GM21825 (cell line): ENCODE results near the gene SPATA9.
"Not testable (repeated sequence)": the region's sequence is repeated elsewhere in the genome, so short reads cannot be mapped to it uniquely, and the experiment has no call there.

Source experiments
- ATAC-seq: cut with Tn5 transposase; IDR thresholded peaks from one replicate; pipeline ENCODE4 v1.9.1; 2021; ENCODE audit warnings: mild to moderate bottlenecking, moderate library complexity; ENCODE audit not compliant: unreplicated experiment

Gene SPATA9

GRCh38 chr5:95646569-95647431 is 36.0 kb downstream of the SPATA9 start, which contains the start of gene RFESD:
RFESD (plus strand) TSS chr5:95646777; CDS start chr5:95652272, 5,495 bp downstream.
- peak; percentile 96 for ATAC-seq

DNA sequence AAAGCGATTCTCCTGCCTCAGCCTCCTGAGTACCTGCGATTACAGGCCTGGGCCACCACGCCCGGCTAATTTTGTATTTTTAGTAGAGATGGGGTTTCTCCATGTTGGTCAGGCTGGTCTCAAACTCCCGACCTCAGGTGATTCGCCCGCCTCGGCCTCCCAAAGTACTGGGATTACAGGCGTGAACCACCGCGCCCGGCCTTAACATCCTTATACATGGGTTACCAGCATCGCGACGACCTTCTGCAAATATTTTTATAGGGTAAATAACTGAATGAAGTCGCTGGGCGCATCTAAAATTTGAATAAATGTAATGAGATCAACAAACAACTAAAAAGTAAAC is 36.6 kb downstream of the SPATA9 start:
- not testable (repeated sequence) for ATAC-seq

- ATAC-seq, result peak; percentile 27
These were observed 38.3 kb downstream of the SPATA9 start for GRCh38 chr5:95644351-95645042.

DNA sequence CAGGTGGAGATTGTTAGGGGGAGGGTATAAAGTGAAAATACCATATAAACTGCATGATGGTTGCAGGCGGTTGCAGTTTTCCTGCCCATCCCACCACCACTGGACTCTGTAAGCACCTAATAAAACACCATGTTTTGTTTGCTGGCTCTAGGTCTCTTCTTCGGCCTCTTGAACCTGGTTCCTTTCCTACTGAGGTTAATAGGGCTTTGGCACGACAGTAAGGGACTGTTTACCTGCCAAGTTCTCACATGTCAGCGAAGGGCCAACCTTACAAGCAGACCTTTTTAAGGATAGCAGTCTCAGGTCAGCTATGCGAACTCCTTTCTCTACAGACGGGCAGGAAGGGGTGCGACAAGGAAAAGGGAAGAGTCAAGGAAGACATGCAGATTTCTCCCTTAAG is 39.6 kb downstream of the SPATA9 start:
- ATAC-seq, result no peak

GRCh38 chr5:95641741-95642220 is 41.0 kb downstream of the SPATA9 start:
- no peak for ATAC-seq

GRCh38 chr5:95638632-95639031 is 44.2 kb downstream of the SPATA9 start:
- ATAC-seq, result no peak

- no peak for ATAC-seq
These were observed 48.7 kb downstream of the SPATA9 start for GRCh38 chr5:95634081-95634480.

- no peak for ATAC-seq
These were observed 49.1 kb downstream of the SPATA9 start for GRCh38 chr5:95633671-95634070.

GRCh38 chr5:95632942-95633341 is 49.8 kb downstream of the SPATA9 start:
- ATAC-seq, result not testable (repeated sequence)

- ATAC-seq, result peak; percentile 98
These were observed 50.7 kb downstream of the SPATA9 start for GRCh38 chr5:95631991-95632675.

DNA sequence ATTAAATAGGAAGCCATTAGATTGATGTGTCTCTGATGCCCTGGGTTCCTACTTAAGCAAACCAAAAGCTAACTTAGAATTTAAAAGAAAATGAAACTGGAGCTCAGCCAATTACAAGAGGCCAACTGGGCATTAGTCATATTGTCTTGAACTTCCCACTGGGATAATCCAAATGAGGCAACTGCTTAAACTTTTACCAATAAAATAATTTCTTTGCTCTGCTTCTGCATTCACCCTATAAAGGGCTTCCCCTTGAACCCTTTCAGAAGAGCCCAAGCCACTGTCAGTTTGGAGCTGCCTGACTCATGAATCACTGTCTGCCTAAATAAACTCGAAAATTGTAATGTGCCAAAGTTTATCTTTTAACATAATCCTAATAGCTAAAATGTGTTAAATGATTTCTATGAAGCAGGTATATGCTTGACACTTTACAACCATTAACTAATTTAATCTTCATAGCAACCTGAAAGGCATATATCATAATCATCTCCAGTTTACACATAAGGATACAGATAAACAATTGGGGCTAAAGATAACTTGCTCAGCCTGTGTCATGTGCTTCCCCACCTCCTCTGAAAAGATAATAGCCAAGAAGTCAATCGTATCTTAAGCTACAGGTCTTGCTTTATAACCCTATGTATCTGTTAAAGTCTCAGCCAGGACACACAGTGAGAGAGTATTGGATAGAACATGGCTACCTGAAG is 51.4 kb downstream of the SPATA9 start:
- no peak for ATAC-seq

- ATAC-seq, result no peak
These were observed 52.3 kb downstream of the SPATA9 start for GRCh38 chr5:95630394-95630917.

DNA sequence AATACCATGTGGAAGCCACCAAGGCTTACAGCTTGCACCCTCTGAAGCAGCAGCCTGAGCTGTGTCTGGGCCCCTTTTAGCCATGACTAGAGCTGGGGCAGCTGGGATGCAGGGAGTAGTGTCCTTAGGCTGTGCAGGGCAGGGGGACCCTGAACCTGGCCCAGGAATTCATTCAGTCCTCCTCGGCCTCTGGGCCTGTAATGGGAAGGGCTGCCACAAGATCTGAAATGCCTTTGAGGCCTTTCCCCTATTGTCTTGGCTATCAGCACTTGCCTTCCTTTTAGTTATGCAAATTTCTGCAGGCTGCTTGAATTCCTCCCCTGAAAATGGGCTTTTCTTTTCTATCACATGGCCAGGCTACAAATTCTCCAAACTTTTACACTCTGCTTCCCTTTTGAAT is 53.9 kb downstream of the SPATA9 start:
- ATAC-seq, result no peak

- ATAC-seq, result no peak
These were observed 54.6 kb downstream of the SPATA9 start for GRCh38 chr5:95627971-95628810.

GRCh38 chr5:95626701-95627100 is 56.1 kb downstream of the SPATA9 start:
- ATAC-seq, result no peak

DNA sequence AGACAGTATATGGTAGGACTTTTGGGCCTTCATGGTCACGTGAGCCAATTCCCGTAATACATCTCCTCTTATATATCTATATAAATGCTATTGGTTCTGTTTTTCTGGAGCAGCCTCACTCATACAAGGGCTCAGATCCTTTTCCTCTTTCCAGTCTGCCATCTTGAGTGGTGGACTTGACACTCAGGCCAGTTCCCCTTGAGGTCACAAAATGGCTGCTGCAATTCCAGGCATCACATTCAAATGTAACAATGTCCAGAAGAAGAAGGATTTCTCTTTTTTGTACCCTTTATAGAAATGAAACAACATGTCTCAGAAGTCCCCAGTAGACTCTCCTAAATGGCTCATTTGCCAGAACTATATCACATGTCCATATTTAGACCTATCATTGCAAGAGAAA is 58.4 kb downstream of the SPATA9 start:
- ATAC-seq, result no peak

DNA sequence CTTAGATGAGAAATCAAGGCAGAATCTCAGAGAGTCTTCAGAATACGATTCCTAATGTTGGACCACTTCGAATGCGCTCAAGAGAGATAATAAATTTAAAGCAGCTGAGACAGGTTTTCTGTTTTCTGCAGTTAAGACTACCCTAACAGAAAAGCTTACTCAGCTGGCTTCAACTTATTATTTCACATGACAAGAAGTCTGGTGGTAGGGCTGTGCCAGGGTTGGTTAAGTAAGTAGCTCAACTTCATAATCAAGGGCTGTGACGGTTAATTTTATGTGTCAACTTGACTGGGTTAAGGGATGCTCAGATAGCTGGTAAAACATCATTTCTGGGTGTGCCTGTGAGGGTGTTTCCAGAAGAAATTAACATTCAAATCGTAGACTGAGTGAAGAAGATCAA is 59.1 kb downstream of the SPATA9 start:
- ATAC-seq, result no peak

GRCh38 chr5:95621839-95622629 is 60.8 kb downstream of the SPATA9 start:
- no peak for ATAC-seq
